ENCODE data around the gene UNC13C. TPM values are rescaled to one million over a fixed set of nuclear protein-coding genes. Genes with fewer than 3 reads are reported as not detected.

Gene UNC13C
- polyA plus RNA-seq, 1 of the 3 experiments (the other 2 are of a cell fraction) = not detected

DNA sequence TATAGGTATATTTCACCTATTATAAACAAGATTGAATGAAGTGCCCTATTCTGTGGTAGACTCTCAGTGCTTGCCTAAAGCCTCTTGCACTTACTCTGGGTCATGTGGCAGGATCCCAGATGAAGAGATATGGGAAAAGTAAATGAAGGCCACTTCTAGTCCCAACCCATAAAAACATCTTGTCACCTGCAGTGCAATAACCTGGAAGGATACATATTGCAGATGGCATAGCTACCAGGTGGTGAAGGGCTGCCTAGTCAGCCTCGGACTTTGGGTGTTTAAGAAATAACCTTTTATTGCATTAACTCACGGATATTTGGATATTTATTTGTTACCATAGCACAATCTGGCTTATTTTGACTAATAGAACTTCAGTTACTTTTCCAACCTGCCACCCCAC lies 367.1 kb downstream of the UNC13C start:
- no peak overlapping the region for H3K4me3 ChIP-seq (ENCODE audit: low read depth in 2 of 2, low read length in 1 of 2)
- no peaks in the 10 kb centered on the region; the same call in 1 of the 2 replicates for H3K27me3 ChIP-seq (ENCODE audit: insufficient read depth)
- no peaks in the 10 kb centered on the region for H4K20me1 ChIP-seq (ENCODE audit: insufficient read depth)
- no peaks in the 10 kb centered on the region for H3K36me3 ChIP-seq (replicated peaks in 1 of 2; ENCODE audit: control insufficient read depth in 1 of 2, insufficient read depth in 2 of 2, low read length in 1 of 2)
- CTCF ChIA-PET = no interaction called here
- H3K9me2 ChIP-seq = no peaks in the 10 kb centered on the region
- no peaks in the 10 kb centered on the region for H3K4me1 ChIP-seq (ENCODE audit: control insufficient read depth in 1 of 2, insufficient read depth in 2 of 2, low read depth in 1 of 2, low read length in 1 of 2)
- no peak overlapping the region for H2AFZ ChIP-seq (ENCODE audit: low read depth)
- WGBS (ENCODE audit: low lambda C conversion rate) = 6% methylated on average over 2 of the region's 2 CpGs
- DNase-seq = no peak
- no peak overlapping the region for H3K27ac ChIP-seq (ENCODE audit: low read depth in 2 of 2, low read length in 1 of 2)
- no peaks in the 10 kb centered on the region for H3K79me2 ChIP-seq (ENCODE audit: insufficient read depth)
- no peaks in the 10 kb centered on the region for H3K9me3 ChIP-seq
- POLR2A ChIA-PET = no interaction called here
- H3K4me2 ChIP-seq = no peak overlapping the region
- TF ChIP-seq FOXJ3 (CRISPR knock-in tag; IDR thresholded peaks at IDR 0.05) (no peak), RFX5 (IDR thresholded peaks at IDR 0.05; ENCODE audit: low read length) (no peak), POLR2AphosphoS5 (IDR thresholded peaks at IDR 0.05; ENCODE audit: low read depth, low read length) (no peak), FOSL2 (IDR thresholded peaks at IDR 0.05; ENCODE audit: borderline replicate concordance, low read depth) (no peak), RCOR1 (IDR thresholded peaks at IDR 0.05; ENCODE audit: low read length) (no peak), FOXM1 (IDR thresholded peaks at IDR 0.05; ENCODE audit: low read depth) (no peak), ELF1 (IDR thresholded peaks at IDR 0.05) (no peak), SMC3 (IDR thresholded peaks at IDR 0.05; ENCODE audit: low read depth, low read length) (no peak), MXI1 (IDR thresholded peaks at IDR 0.05; ENCODE audit: low read depth, low read length) (no peak), GATA2 (CRISPR knock-in tag; IDR thresholded peaks at IDR 0.05) (no peak), JUND (IDR thresholded peaks at IDR 0.05) (no peak), MEF2A (IDR thresholded peaks at IDR 0.05; ENCODE audit: borderline replicate concordance, low read depth) (no peak), SIN3A (IDR thresholded peaks at IDR 0.05; ENCODE audit: borderline replicate concordance, low read depth, low read length) (no peak), RAD21 (IDR thresholded peaks at IDR 0.05; ENCODE audit: low read length) (no peak), EP300 (IDR thresholded peaks at IDR 0.05; ENCODE audit: borderline replicate concordance in 1 of 2, low read depth in 1 of 2, low read length in 1 of 2) (no peak)
- TF ChIP-seq, protein P1, sequence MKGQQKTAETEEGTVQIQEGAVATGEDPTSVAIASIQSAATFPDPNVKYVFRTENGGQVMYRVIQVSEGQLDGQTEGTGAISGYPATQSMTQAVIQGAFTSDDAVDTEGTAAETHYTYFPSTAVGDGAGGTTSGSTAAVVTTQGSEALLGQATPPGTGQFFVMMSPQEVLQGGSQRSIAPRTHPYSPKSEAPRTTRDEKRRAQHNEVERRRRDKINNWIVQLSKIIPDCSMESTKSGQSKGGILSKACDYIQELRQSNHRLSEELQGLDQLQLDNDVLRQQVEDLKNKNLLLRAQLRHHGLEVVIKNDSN (IDR thresholded peaks at IDR 0.05; ENCODE audit: borderline replicate concordance, low read depth) = no peak
- TF ChIP-seq, protein P2, sequence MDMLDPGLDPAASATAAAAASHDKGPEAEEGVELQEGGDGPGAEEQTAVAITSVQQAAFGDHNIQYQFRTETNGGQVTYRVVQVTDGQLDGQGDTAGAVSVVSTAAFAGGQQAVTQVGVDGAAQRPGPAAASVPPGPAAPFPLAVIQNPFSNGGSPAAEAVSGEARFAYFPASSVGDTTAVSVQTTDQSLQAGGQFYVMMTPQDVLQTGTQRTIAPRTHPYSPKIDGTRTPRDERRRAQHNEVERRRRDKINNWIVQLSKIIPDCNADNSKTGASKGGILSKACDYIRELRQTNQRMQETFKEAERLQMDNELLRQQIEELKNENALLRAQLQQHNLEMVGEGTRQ (IDR thresholded peaks at IDR 0.05; ENCODE audit: borderline replicate concordance, low read depth, low read length) = no peak
- TF ChIP-seq, protein P3, sequence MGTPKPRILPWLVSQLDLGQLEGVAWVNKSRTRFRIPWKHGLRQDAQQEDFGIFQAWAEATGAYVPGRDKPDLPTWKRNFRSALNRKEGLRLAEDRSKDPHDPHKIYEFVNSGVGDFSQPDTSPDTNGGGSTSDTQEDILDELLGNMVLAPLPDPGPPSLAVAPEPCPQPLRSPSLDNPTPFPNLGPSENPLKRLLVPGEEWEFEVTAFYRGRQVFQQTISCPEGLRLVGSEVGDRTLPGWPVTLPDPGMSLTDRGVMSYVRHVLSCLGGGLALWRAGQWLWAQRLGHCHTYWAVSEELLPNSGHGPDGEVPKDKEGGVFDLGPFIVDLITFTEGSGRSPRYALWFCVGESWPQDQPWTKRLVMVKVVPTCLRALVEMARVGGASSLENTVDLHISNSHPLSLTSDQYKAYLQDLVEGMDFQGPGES (IDR thresholded peaks at IDR 0.05; ENCODE audit: low read depth, low read length) = no peak
- TF ChIP-seq, protein P4, sequence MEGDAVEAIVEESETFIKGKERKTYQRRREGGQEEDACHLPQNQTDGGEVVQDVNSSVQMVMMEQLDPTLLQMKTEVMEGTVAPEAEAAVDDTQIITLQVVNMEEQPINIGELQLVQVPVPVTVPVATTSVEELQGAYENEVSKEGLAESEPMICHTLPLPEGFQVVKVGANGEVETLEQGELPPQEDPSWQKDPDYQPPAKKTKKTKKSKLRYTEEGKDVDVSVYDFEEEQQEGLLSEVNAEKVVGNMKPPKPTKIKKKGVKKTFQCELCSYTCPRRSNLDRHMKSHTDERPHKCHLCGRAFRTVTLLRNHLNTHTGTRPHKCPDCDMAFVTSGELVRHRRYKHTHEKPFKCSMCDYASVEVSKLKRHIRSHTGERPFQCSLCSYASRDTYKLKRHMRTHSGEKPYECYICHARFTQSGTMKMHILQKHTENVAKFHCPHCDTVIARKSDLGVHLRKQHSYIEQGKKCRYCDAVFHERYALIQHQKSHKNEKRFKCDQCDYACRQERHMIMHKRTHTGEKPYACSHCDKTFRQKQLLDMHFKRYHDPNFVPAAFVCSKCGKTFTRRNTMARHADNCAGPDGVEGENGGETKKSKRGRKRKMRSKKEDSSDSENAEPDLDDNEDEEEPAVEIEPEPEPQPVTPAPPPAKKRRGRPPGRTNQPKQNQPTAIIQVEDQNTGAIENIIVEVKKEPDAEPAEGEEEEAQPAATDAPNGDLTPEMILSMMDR (IDR thresholded peaks at IDR 0.05) = no peak
- H3F3A ChIP-seq (replicated peaks; ENCODE audit: insufficient read depth) = no peaks in the 10 kb centered on the region
- H3K9ac ChIP-seq = no peak overlapping the region
